Stimulated activated memory B cell treated with anti-CD40 and anti-IgM and Interleukin-4, amounts not matched to agents 10 μg/mL and 1 μg/mL and 100 μg/mL, for 72 hours (primary cell): ENCODE data around the gene XPOT.

Experiments
- ATAC-seq: fragments of 150-1000 bp; cut with Tn5 transposase; 2 replicates; pipeline ENCODE4 v1.10.0; 2021
- H3K27ac Mint-ChIP-seq: one replicate; pipeline ENCODE4 v1.8.0; 2022; ENCODE audit warnings: mild to moderate bottlenecking, mixed read lengths
- H3K27me3 Mint-ChIP-seq: one replicate; pipeline ENCODE4 v1.8.0; 2022; ENCODE audit warnings: mixed read lengths
- H3K36me3 Mint-ChIP-seq: one replicate; pipeline ENCODE4 v1.8.0; 2022; ENCODE audit warnings: mixed read lengths
- H3K4me1 Mint-ChIP-seq: one replicate; pipeline ENCODE4 v1.8.0; 2022; ENCODE audit warnings: mixed read lengths
- H3K4me3 Mint-ChIP-seq: one replicate; pipeline ENCODE4 v1.8.0; 2022; ENCODE audit warnings: mild to moderate bottlenecking, moderate library complexity, mixed read lengths
- H3K9me3 Mint-ChIP-seq: one replicate; pipeline ENCODE4 v1.8.0; 2022; ENCODE audit warnings: mixed read lengths

The XPOT gene

GRCh38 chr12:64450057-64450640, 46.0 kb downstream of the XPOT start:
- Mint-ChIP-seq H3K36me3 (peaks cover 21% of the 10 kb centered on the region), H3K4me3 (peak overlapping the region; percentile 89), H3K27ac (peak overlapping the region; percentile 93), H3K4me1 (peaks cover 31% of the 10 kb centered on the region), H3K9me3 (no peaks in the 10 kb centered on the region), H3K27me3 (no peaks in the 10 kb centered on the region)
- no peak for ATAC-seq

- Mint-ChIP-seq H3K27ac (peak overlapping the region; percentile 93), H3K9me3 (no peaks in the 10 kb centered on the region), H3K4me3 (peak overlapping the region; percentile 89), H3K36me3 (peaks cover 22% of the 10 kb centered on the region), H3K4me1 (peaks cover 36% of the 10 kb centered on the region), H3K27me3 (no peaks in the 10 kb centered on the region)
- no peak for ATAC-seq
These were observed 46.7 kb downstream of the XPOT start for GRCh38 chr12:64450711-64451486.

GRCh38 chr12:64451687-64452558, 47.7 kb downstream of the XPOT start, which contains the start of gene TBK1:
TBK1 (plus strand) TSS chr12:64452120; CDS start chr12:64455871, 3,751 bp downstream.
- H3K4me3 Mint-ChIP-seq, result peak within 1 kb of the TSS; percentile 89

GRCh38 chr12:64452559-64453329, 48.6 kb downstream of the XPOT start:
- no peak for ATAC-seq
- Mint-ChIP-seq H3K4me3 (peak overlapping the region; percentile 89), H3K27ac (peak overlapping the region; percentile 93), H3K9me3 (no peaks in the 10 kb centered on the region), H3K27me3 (no peaks in the 10 kb centered on the region), H3K4me1 (peaks cover 52% of the 10 kb centered on the region), H3K36me3 (peaks cover 21% of the 10 kb centered on the region)

More at GRCh38 chr12:64451687-64452558, 47.7 kb downstream of the XPOT start, which contains the start of gene TBK1:
- peaks cover 43% of the 10 kb centered on the region for H3K4me1 Mint-ChIP-seq
- peak within 1 kb of the TSS; percentile 93 for H3K27ac Mint-ChIP-seq
- no peaks in the 10 kb centered on the region for H3K9me3 Mint-ChIP-seq
- no peaks in the 10 kb centered on the region for H3K27me3 Mint-ChIP-seq
- ATAC-seq, result peak; percentile 96
- peaks cover 18% of the 10 kb centered on the region for H3K36me3 Mint-ChIP-seq

- H3K27ac Mint-ChIP-seq, result peak overlapping the region; percentile 31
- H3K36me3 Mint-ChIP-seq, result peaks cover 34% of the 10 kb centered on the region
- no peak for ATAC-seq
- peaks cover 66% of the 10 kb centered on the region for H3K4me1 Mint-ChIP-seq
- H3K27me3 Mint-ChIP-seq, result no peaks in the 10 kb centered on the region
- no peak overlapping the region for H3K4me3 Mint-ChIP-seq
- H3K9me3 Mint-ChIP-seq, result no peaks in the 10 kb centered on the region
These were observed 51.3 kb downstream of the XPOT start for GRCh38 chr12:64455506-64455905.

GRCh38 chr12:64456119-64456518, 51.9 kb downstream of the XPOT start:
- Mint-ChIP-seq H3K27me3 (no peaks in the 10 kb centered on the region), H3K27ac (peak overlapping the region; percentile 31), H3K4me3 (no peak overlapping the region), H3K4me1 (peaks cover 63% of the 10 kb centered on the region), H3K36me3 (peaks cover 39% of the 10 kb centered on the region), H3K9me3 (no peaks in the 10 kb centered on the region)
- no peak for ATAC-seq

GRCh38 chr12:64457032-64457431, 52.8 kb downstream of the XPOT start:
- ATAC-seq, result no peak
- H3K27ac Mint-ChIP-seq, result peak overlapping the region; percentile 61
- no peaks in the 10 kb centered on the region for H3K9me3 Mint-ChIP-seq
- peaks cover 56% of the 10 kb centered on the region for H3K4me1 Mint-ChIP-seq
- H3K36me3 Mint-ChIP-seq, result peaks cover 43% of the 10 kb centered on the region
- no peaks in the 10 kb centered on the region for H3K27me3 Mint-ChIP-seq
- no peak overlapping the region for H3K4me3 Mint-ChIP-seq

- Mint-ChIP-seq H3K36me3 (peaks cover 43% of the 10 kb centered on the region), H3K27ac (peak overlapping the region; percentile 61), H3K9me3 (no peaks in the 10 kb centered on the region), H3K4me1 (peaks cover 56% of the 10 kb centered on the region), H3K27me3 (no peaks in the 10 kb centered on the region), H3K4me3 (no peak overlapping the region)
- no peak for ATAC-seq
These were observed 53.3 kb downstream of the XPOT start for GRCh38 chr12:64457466-64457865.

GRCh38 chr12:64457923-64458322, 53.7 kb downstream of the XPOT start:
- Mint-ChIP-seq H3K27ac (peak overlapping the region; percentile 61), H3K4me1 (peaks cover 52% of the 10 kb centered on the region), H3K4me3 (no peak overlapping the region), H3K36me3 (peaks cover 46% of the 10 kb centered on the region), H3K27me3 (no peaks in the 10 kb centered on the region), H3K9me3 (no peaks in the 10 kb centered on the region)
- no peak for ATAC-seq

- H3K27ac Mint-ChIP-seq, result peak overlapping the region; percentile 78
- H3K27me3 Mint-ChIP-seq, result no peaks in the 10 kb centered on the region
- no peak for ATAC-seq
- peaks cover 43% of the 10 kb centered on the region for H3K4me1 Mint-ChIP-seq
- H3K9me3 Mint-ChIP-seq, result no peaks in the 10 kb centered on the region
- H3K4me3 Mint-ChIP-seq, result peak overlapping the region; percentile 72
- peaks cover 52% of the 10 kb centered on the region for H3K36me3 Mint-ChIP-seq
These were observed 55.3 kb downstream of the XPOT start for GRCh38 chr12:64459394-64459891.

- H3K27ac Mint-ChIP-seq, result no peak overlapping the region
- ATAC-seq, result no peak
These were observed 57.6 kb downstream of the XPOT start for GRCh38 chr12:64461634-64462414.

GRCh38 chr12:64466178-64466577, 62.0 kb downstream of the XPOT start:
- no peaks in the 10 kb centered on the region for H3K27me3 Mint-ChIP-seq
- H3K4me1 Mint-ChIP-seq, result no peaks in the 10 kb centered on the region
- no peak for ATAC-seq
- H3K9me3 Mint-ChIP-seq, result no peaks in the 10 kb centered on the region
- H3K4me3 Mint-ChIP-seq, result no peak overlapping the region
- H3K36me3 Mint-ChIP-seq, result peaks cover 57% of the 10 kb centered on the region
- no peak overlapping the region for H3K27ac Mint-ChIP-seq

More at GRCh38 chr12:64461634-64462414, 57.6 kb downstream of the XPOT start:
- H3K9me3 Mint-ChIP-seq, result no peaks in the 10 kb centered on the region
- no peaks in the 10 kb centered on the region for H3K27me3 Mint-ChIP-seq
- no peak overlapping the region for H3K4me3 Mint-ChIP-seq
- H3K36me3 Mint-ChIP-seq, result peaks cover 62% of the 10 kb centered on the region
- H3K4me1 Mint-ChIP-seq, result peaks cover 32% of the 10 kb centered on the region

- Mint-ChIP-seq H3K4me3 (no peak overlapping the region), H3K36me3 (peaks cover 67% of the 10 kb centered on the region), H3K27me3 (no peaks in the 10 kb centered on the region), H3K4me1 (no peaks in the 10 kb centered on the region), H3K9me3 (no peaks in the 10 kb centered on the region), H3K27ac (no peak overlapping the region)
- ATAC-seq, result no peak
These were observed 64.8 kb downstream of the XPOT start for GRCh38 chr12:64468966-64469365.
